OCI-M2 (cell line): Measurements from ENCODE around the gene TUFM.
"Not testable (repeated sequence)": the region's sequence is repeated elsewhere in the genome, so short reads cannot be mapped to it uniquely, and the experiment has no call there.

Source experiments
- DNase-seq: peaks from one replicate; lab custom pipeline; 2025; ENCODE audit not compliant: unreplicated experiment; lab: John Stamatoyannopoulos, UW

Gene TUFM

DNA sequence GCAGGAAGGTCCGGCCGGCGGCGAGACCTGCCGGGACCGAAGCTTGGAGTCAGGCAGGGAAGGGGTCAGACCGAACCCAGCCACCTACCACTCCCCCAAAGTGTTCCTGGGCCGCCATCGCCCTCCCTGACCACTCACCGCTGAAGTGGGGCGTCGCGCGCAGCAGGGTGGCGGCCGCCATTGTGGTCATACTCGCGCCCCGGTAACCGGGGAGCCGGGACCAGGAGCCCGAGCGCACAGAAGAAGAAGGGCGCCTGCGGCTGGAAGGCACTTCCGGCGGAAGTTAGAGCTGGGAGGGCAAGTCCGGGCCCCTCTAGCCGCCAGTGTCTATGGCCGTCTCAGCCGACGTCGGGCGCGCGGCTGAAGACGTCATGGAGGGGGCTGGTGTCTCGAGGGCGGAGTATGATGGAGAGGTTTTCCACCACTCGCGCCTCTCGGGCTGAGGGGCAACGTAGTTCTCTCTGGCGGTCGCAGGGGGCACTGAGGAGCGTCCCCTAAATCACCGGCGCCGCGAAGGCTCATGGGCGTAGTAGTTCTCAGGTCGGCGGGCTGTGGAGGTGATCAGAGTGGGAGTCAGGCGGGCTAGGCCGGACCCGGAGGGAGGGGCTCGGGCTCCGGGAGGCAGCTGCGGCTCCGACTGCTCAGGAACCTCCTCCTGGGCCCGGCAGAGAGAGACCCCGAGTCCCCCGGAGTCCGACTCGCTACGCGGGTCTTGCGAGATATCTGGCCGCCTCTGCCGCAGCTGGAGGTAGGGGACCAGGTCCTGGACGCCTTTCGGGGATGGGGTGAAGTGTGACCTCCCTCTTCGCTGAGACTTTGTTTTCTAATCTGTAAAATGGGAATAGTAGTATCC lies at the start of gene TUFM:
Gene TUFM (minus strand): TSS at position 269 of the 853 bp plus-strand sequence. CDS start 79 bp downstream, at position 190.
- peak; percentile 79 for DNase-seq

DNA sequence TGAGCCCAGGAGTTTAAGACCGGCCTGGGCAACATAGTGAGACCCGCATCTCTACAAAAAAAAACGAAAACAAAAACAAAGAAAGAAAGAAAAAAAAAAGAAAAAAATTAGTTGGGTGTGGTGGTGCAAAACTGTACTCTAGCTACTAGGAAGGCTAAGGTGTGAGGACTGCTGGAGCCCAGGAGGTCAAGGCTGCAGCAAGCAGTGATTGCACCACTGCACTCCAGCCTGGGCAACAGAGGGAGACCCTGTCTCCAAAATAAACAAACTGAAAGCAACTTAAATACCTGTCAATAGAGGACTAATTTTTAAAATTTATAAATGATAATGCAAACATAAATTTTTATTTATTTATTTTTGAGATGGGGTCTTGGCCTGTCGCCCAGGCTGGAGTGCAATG lies 49.5 kb upstream of the TUFM start:
- DNase-seq: no peak

DNA sequence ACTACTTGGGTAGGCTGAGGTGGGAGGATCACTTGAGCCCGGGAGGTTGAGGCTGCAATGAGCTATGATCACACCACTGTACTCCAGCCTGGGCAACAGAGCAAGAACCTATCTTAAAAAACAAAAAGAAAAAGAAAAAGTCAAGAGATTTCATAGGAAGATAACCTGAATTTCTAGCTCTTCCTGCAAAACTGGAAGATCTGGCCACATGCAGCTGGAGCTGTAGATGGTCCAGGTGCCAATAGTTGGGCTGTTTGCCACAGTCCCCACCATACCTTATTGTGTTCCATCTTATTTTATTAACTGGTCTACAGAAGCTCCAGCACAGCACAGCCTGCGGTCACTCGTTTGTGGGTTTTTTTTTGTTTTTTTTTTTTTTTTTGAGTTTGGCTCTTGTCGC lies 47.1 kb upstream of the TUFM start:
- no peak for DNase-seq

DNA sequence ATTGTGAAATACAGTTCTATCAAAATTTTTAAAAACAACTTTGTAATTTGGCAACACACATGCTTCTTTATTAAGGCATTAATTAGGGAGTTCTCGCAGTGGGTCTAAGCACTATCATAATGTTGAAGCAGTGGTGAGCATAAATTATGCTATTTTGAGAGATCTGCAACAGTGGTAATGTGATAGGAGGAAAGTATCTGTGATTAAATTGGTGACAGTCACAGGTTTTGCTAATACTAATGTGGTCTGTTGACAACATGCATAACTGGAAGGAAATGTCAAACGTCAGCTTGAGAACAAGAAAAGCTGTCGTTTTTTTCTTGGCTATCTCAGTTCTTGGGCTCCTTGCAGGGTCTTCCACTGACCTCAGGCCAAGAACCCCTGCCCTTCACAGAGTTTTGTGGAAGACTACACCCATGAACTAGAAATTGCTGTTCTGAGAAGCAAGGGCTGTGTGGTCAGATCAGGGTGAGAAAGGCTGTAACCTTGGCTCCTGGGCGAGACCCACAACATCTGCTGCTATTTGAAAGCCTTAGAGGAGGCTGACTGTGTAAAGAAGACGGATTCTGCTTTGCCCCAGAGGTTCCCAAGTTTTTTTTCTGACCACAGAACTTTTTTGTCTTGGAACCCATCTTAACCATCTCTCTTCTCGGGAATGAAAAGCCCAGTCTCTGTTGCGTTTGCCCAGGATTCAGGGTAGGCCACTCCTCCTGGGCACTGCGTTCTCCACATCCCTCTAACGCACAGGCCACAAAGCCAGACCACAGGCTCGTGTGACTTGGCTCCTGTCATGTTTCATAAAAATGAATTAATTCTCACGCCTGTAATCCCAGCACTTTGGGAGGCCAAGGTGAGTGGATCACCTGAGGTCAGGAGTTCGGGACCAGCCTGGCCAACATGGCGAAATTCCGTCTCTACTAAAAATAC lies 46.1 kb upstream of the TUFM start:
- no peak for DNase-seq

DNA sequence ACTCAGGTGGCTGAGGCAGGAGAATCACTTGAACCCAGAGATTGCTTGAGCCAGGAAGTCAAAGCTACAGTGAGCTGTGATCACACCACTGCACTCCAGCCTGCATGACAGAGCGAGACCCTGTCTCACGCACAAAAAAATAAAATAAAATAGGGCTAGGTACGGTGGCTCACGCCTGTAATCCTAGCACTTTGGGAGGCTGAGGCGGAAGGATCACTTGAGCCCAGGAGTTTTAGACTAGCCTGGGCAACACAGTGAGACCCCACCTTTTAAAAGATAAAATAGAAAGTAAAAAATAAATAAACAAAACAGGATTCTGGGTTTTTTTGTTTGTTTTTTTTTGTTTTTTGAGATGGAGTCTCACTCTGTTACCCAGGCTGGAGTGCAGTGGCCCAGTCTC lies 44.2 kb upstream of the TUFM start:
- DNase-seq: not testable (repeated sequence)

DNA sequence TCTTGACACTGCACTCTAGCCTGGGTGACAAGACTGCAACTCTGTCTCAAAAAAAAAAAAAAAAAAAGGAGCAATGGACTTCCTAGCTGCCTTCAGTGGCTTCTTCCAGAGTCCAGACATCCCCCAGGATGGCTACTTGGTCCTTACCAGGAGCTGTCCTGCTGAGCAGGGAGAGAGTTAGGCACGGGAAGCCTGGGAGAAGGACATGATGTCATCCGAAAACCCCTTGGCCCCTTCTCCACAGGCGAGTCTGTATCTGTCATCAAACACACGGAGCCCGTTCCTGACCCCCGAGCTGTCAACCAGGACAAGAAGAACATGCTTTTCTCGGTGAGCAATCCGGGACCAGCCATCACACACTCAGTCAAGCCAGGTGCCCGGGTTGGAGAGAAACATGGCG lies 40.8 kb upstream of the TUFM start:
- DNase-seq: no peak

DNA sequence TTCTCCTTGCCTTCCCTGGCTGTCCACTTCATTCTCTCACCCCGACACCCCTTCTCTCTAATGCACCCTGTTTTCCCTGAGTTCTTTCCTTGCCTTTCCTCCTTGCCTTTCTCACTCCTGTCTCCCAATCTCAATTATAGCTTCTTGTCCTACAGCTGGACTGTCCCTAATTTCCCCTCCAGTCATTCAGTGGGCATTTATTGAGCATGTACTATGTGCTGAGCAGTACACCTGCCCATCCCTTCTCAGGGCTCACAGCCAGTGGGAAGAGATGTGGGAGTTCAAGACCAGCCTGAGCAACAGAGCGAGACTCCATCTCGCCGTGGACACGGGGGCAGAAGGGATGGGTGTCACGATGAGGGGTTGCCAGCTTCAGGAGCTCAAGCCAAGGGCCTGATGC lies 37.9 kb upstream of the TUFM start:
- DNase-seq: no peak

DNA sequence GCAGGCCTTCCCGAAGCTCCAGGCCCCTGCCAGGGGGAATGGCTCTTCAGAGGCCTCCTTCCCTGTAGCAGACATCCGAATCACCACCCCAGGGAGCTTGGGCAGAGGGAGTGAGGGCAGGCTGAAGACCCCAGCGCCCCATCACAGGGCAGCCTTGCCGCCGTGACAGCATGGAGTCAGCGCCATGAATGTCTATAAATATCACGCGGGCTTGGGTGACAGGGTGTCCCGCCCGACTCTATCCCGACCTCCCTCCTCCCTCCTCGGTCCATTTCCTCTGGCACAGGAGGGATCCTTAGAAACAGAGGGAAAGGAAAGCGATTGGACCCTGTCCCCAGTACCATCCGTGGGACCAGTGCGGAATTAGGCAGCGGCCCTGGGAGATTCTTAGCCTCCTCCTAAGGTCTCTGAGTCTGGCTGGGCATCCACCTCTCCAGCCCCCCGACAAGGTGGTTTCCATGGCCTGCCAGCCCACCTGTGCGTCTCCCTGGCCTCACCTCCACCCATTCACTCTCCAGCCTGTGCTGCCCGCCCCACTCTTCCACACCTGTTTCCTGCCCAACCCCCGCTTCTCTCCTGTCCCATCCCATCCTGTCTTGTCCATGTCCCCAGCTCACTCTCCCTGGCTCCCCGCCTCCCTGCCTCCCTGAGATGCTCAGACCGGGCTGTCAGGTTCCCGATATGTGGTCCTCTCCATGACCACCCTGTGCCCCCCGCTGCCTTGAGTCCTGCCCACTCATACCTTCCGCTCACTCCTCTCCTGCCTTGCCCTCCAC lies 37.3 kb upstream of the TUFM start:
- DNase-seq: no peak

DNA sequence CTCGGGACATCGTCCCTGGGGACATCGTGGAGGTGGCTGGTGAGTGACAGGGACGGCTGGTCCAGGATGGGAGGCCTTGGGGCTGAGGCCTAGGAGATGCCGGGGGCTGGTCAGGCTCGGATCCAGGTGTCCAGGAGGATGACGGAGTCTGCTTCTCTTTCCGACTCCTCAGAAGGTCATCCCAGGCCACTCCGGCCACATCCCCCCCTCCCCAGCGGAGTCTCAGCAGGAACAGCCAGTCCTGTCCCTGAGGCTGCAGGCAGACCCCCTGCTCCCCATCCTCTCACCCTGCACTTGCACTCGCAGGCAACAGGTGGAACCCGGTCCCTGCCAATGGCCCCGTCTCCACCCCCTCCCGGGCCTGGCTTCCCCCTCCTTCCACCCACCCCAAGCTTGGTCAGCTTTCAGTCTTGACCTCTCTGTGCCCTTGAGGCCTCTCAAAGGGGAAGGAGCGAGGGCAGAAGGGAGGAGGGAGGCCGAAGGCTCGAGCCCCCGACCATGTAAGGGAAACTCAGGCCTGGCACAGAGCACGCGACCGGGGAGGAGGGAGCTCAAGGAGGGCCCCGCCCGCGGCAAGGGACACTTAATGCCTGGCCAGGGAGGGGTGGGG lies 36.5 kb upstream of the TUFM start:
- no peak for DNase-seq

DNA sequence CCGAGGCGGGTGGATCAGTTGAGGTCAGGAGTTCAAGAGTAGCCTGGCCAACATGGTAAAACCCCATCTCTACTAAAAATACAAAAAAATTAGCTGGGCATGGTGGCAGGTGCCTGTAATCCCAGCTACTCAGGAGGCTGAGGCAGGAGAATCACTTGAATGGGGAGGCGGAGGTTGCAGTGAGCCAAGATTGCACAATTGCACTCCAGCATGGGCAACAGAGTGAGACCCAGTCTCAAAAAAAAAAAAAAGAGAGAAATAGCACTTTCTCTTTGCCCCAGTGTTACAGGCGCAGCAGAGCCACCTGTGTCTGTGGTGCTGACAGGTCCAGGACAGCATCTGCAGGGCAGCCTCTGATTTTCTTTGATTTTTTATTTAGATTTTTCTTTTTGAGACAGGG lies 35.4 kb upstream of the TUFM start:
- not testable (repeated sequence) for DNase-seq

DNA sequence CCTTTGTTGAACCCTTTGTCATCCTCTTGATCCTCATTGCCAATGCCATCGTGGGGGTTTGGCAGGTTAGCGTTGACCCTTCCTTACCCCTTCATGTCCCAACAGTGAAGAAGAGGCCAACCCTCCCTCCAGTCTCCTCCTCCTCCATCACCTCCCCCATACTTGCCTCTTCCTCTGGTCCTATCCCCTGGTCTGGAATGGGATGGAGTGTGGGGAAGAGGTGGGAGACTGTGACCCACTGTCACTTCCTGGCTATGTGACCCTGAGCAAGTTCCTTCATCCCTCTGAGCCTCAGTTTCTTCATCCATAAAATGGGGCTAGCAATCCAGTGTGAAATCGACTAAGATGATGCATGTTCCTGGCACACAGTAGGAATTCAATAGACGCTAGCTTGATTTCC lies 34.8 kb upstream of the TUFM start:
- DNase-seq: no peak

DNA sequence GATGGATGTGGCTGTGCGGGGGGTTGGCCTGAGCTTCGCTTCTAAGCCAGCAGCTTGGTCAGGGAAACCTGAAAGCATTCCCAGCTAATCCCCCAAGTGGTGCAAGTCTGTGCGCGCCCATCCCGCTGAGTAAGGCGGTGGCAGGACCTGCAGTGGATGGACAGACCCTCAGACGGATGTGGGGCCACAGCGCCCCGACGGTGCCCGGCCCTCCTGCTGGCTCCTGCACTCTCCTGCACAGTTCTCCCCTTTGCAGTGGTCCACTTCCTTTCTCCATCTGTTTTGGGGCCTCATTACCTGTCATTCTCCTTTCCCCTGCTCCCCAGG lies 34.4 kb upstream of the TUFM start:
- DNase-seq: no peak

DNA sequence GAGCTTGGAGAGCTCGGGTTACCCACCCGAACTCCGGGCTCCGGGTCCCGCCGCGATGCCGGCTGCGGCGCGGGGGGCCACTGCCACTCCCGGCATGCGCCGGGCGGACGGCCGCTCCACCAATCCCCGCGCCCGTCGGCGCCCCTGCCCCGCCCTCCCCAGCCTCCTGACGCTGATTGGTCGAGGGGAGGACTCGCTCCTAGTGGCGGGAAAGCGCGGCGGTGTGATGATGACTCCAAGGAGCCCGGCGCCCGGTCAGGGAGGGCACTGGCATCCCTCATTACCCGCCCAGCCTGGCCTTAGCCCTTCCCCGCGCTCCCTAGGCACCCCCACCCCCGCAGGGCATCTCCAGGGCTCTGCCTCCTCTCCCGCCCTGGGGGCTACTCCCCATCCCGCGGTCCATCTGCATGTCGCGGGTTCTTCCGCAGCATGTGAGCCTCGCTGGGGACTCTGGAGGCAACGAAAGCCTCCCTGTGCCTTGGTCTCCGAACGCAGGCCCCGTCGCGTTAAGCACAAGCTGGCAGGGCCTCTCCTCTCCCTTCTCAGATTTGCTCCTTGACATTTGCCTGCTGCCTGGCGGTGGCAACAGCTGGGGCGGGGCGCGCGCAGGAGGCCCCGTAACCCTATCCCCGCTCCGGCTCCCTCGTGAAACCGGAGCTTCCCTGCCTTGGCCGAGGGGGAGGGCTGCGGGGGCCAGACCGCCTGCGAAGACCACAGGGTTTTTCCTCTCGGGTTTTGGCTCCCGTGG lies 33.9 kb upstream of the TUFM start:
- DNase-seq: no peak

DNA sequence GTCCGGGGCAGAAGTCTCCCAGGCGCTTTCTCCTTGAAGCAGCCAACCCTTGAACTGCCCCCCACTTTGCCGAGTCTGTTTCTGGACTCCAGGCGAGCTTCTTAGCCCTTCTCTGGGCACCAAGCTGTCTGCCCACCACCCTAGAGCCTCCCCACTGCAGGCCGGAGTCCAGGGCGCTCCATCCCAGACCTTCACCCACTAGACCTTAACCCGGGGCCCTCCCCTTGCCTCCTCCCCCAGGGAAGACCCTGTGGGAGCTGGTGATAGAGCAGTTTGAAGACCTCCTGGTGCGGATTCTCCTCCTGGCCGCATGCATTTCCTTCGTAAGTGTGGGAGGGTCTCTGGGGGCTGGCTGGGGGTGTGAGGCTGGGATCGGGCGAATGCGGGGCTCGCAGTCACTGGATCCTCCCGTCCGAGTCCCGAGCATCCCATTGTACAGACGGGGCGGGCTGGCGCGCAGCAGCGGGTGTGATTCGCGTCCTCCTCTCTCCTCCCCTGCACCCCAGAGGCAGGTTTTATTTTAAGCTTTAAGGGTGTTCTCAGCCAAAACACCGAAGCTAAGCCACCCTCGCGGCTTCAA lies 33.2 kb upstream of the TUFM start:
- no peak for DNase-seq

DNA sequence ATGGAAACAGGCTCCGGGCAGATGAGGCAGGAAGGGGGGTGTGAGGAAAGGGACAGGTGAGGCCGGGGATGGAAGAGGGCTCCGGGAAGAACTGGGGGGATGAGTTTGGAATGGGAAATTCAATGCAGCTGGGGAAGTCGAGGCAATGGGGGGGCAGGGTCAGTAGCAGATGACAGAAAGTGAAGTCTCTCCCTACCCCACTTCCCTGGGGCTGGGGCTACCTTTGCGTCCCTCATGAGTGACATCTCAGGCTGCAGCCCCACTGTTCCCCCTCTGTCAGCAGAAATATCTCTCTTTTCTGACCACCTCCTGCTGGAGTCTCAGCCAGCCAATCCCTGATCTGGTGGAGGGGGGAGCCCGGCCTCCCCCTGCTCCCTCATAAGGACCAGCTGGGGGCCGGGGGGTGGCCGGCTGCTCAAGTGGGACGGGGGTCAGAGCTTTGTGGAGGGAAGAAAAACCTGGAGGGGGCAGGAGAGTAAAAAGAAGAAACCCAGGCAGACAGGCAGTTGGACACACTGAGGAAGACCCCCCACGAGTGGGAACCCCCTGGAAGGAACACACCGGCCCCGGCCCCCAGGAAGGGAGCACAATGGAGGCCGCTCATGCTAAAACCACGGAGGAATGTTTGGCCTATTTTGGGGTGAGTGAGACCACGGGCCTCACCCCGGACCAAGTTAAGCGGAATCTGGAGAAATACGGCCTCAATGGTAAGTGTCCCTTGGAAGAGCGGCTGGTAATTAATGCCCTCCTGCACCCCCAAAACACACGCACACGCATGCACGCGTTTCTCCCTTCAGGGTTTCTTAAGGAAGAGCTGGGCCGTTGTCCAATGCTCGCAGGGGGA lies 32.2 kb upstream of the TUFM start, which contains the start of gene ATP2A1:
Gene ATP2A1 (plus strand): TSS at position 406 of the 844 bp plus-strand sequence. CDS start 184 bp downstream, at position 590.
- DNase-seq: no peak

DNA sequence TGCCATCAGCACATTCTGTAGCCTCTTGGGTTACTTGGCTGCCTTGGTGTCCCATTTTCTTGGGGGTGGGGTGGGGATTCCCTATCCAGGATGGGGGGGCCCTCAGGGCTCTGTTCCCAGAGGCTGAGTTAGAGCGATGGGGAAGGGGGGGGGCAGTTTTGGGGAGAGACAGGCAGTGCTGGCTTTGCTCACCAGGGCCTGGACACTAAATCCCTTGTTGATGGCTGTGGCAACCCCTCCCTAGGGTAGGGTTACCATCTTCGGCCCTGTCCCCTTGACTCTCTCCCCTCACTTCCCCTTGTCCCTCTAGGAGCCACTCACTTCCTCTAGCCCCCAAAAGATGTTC lies 31.5 kb upstream of the TUFM start:
- DNase-seq: no peak

DNA sequence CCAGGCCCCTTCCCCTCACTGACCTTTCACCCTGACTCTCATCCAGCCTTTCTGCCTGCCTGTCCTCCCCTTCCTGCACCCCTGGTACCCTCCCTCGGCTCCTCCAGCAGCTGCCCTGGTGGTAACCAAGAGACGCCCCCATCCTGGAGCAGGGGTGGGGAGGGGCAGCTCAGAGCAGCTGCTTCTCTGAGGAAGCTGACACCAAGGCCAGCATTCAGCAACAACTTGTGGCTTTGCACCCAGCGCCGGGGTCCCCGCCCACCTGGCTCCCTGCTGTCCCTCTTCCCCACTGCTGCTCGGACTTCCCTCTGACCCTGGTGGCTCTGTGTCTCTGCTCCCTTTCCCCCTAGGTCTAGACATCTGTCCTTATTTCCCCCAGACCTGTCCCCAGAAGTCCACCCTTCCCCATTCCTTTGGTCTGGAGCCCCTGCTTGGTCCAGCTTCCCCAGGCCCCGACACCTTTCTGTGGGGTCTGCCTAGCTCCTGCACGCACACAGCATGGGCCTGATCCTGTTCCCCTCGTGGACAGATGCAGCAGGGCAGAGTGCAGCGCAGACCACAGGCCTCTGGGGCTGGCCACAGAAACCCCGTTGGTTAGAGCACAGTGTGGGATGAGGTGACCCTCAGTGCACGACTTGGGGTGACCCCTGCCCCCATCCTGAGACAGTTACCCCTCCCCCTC lies 31.0 kb upstream of the TUFM start:
- DNase-seq: no peak

DNA sequence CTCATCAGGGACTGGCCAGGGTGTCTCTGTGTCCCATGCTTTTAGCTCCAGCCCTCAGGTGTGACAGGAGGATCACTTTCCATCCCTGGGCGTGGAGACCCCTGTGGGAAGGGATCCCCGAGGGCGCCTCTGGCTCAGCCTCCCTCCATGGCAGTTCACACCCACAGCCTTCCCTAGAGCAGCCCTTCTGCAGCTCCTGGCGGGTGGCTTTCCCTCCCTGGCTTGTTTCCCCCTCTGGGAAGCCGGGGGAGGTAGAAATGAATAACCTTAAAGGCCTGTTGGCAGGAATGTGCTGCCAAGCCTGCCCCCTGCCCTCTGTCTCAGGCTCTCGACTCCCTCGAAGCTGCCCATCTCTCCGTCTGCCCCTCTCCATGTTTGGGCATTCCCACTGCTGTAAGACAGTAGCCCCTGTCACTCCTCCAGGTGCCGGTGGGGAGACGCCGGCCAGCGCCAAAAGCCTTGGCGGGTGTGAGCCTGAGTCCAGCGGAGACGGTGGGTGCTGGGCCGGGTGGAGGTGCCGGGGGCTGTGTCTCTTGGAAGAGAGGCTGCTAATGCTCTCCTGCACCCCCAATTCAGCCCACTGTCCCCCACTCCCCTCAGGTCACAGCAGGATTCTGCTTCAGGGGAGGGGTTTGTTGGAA lies 30.0 kb upstream of the TUFM start:
- DNase-seq: no peak
